GM12878 (cell line): ENCODE data around the gene ABCC4. TPM values are rescaled to one million over a fixed set of nuclear protein-coding genes. Genes with fewer than 3 reads are reported as not detected.

ENCODE experiments used
- ATAC-seq: fragments of 200-7000 bp; cut with Tn5 transposase; 3 replicates; pipeline ENCODE4 v1.9.1; 2020; ENCODE audit warnings: mild to moderate bottlenecking, moderate library complexity
- BruUV-seq: library from RNA; stranded (reverse); fragments of 400-500 nt; replicated peaks from 2 replicates; lab custom pipeline; 2021; lab: Mats Ljungman, UMichigan
- CTCF ChIA-PET: fragments of 300-600 bp; sonication (Branson Sonifier 250); formaldehyde crosslinking; extraction: SDS; loops from one replicate; lab custom pipeline; 2021; ENCODE audit warnings: inconsistent platforms; lab: Yijun Ruan, JAX
- POLR2A ChIA-PET: fragments of 350-600 bp; formaldehyde crosslinking; extraction: SDS; loops from one replicate; lab custom pipeline; 2021; ENCODE audit warnings: inconsistent platforms; lab: Charles Lee
- RAD21 ChIA-PET: fragments of 300-600 bp; sonication (Branson Sonifier 250); formaldehyde crosslinking; loops from one replicate; lab custom pipeline; 2023; ENCODE audit warnings: antibody characterized with exemption; ENCODE audit not compliant: unreplicated experiment; lab: Charles Lee
- SMC1A ChIA-PET: fragments of 300-600 bp; sonication (Branson Sonifier 250); formaldehyde crosslinking; loops from one replicate; lab custom pipeline; 2023; ENCODE audit not compliant: unreplicated experiment, uncharacterized antibody; lab: Charles Lee
- DNase-seq: peaks from one replicate; pipeline ENCODE4 v3.0.0-alpha.2; 2011; ENCODE audit warnings: low read depth, low spot score
- FAIRE-seq: peaks from 3 replicates; lab custom pipeline; 2011; peaks lifted over from hg19 to GRCh38; lab: Jason Lieb, UNC
- H2AFZ ChIP-seq: 2 replicates; pipeline ENCODE4 v1.6.0; 2011; ENCODE audit warnings: low read depth, low read length, control low read depth; ENCODE audit not compliant: control insufficient read depth
- H3K27ac ChIP-seq: 2 replicates; pipeline ENCODE4 v1.5.1; 2011; ENCODE audit warnings: control low read depth; ENCODE audit not compliant: control insufficient read depth, insufficient read depth
- H3K27me3 ChIP-seq, 2 experiments: replicated peaks in 1 of 2; 2 replicates each; pipeline versions ENCODE4 v1.6.0 to v1.6.1; 2011; ENCODE audit warnings: low read length in 1 of 2; ENCODE audit not compliant: control insufficient read depth in 2 of 2, insufficient read depth in 2 of 2
- H3K36me3 ChIP-seq, 2 experiments: 2 replicates each; pipeline ENCODE4 v1.5.1; 2011; ENCODE audit warnings: low read length in 1 of 2; ENCODE audit not compliant: control insufficient read depth in 2 of 2, insufficient read depth in 2 of 2
- H3K4me1 ChIP-seq: 2 replicates; pipeline ENCODE4 v1.6.1; 2011; ENCODE audit warnings: mild to moderate bottlenecking, low read length, moderate library complexity, mixed read lengths; ENCODE audit not compliant: control insufficient read depth, insufficient read depth
- H3K4me2 ChIP-seq: 2 replicates; pipeline ENCODE4 v1.6.0; 2011; ENCODE audit warnings: control low read depth; ENCODE audit not compliant: control insufficient read depth, insufficient read depth
- H3K4me3 ChIP-seq: fragments of 200-600 bp; sonication (generic); 2 replicates; pipeline ENCODE4 v1.5.1; 2016
- H3K79me2 ChIP-seq: 2 replicates; pipeline ENCODE4 v1.6.0; 2011; ENCODE audit warnings: low read length; ENCODE audit not compliant: control insufficient read depth, insufficient read depth
- H3K9ac ChIP-seq: 2 replicates; pipeline ENCODE4 v1.8.0; 2011; ENCODE audit warnings: low read length, control low read depth, mixed read lengths; ENCODE audit not compliant: control insufficient read depth, insufficient read depth
- H3K9me3 ChIP-seq: replicated peaks from 3 replicates; pipeline ENCODE4 v1.5.1; 2011; ENCODE audit warnings: mild to moderate bottlenecking, low read length; ENCODE audit not compliant: control insufficient read depth, insufficient read depth
- H4K20me1 ChIP-seq: 2 replicates; pipeline ENCODE4 v1.6.0; 2011; ENCODE audit not compliant: control insufficient read depth, insufficient read depth
- CEBPB ChIP-seq, 2 experiments: fragments of 150-350 bp in 1 of 2; IDR thresholded peaks; 2 replicates each; pipeline ENCODE4 v1.6.1; 2012 to 2014; ENCODE audit warnings: low read depth in 2 of 2, low read length in 2 of 2, borderline replicate concordance in 1 of 2, inconsistent platforms in 1 of 2
- CHD1 ChIP-seq: IDR thresholded peaks from 2 replicates; pipeline ENCODE4 v1.6.1; 2012; ENCODE audit warnings: low read depth, low read length, improper control_type of control experiment
- E2F4 ChIP-seq: IDR thresholded peaks from 2 replicates; pipeline ENCODE4 v1.6.1; 2012; ENCODE audit warnings: low read depth, low read length, improper control_type of control experiment
- EP300 ChIP-seq, 2 experiments: fragments of 150-350 bp in 1 of 2; IDR thresholded peaks; 2 replicates each; pipeline ENCODE4 v1.6.1; 2011 to 2012; ENCODE audit warnings: low read depth in 2 of 2, low read length in 2 of 2, borderline replicate concordance in 1 of 2, improper control_type of control experiment in 1 of 2, inconsistent platforms in 1 of 2; ENCODE audit not compliant: control insufficient read depth in 1 of 2
- GATAD2B ChIP-seq: fragments of 450-650 bp; conservative IDR thresholded peaks from 2 replicates; pipeline ENCODE4 v1.6.1; 2017; ENCODE audit warnings: low read depth, mild to moderate bottlenecking, moderate library complexity
- HDAC2 ChIP-seq: fragments of 200-600 bp; sonication (generic); IDR thresholded peaks from 2 replicates; pipeline ENCODE4 v1.6.1; 2017
- NFXL1 ChIP-seq: fragments of 450-650 bp; IDR thresholded peaks from 2 replicates; pipeline ENCODE4 v1.6.1; 2017; ENCODE audit warnings: antibody characterized with exemption, mild to moderate bottlenecking, borderline replicate concordance
- WGBS: methylation state at CpG from one replicate; pipeline ENCODE4 v1.1.6; 2016; ENCODE audit warnings: low lambda C conversion rate; ENCODE audit not compliant: insufficient replicate concordance, insufficient coverage; ENCODE audit errors: missing lambda C conversion rate; 5-methylcytosine and 5-hydroxymethylcytosine counted together
- in situ Hi-C: fragments of 300-500 bp; cut with MboI; formaldehyde crosslinking; loops from 9 replicates; pipeline ENCODE4 v1.14.3; 2018; ENCODE audit warnings: mixed read lengths
- intact Hi-C: fragments of 100-400 bp; cut with micrococcal nuclease; formaldehyde crosslinking; loops from one replicate; pipeline ENCODE4 v1.14.2; 2022; ENCODE audit not compliant: unreplicated experiment
- polyA plus RNA-seq, 11 experiments: library from polyadenylated mRNA; depleted of rRNA in 4 of 11; unstranded in 6 of 11; stranded (reverse) in 5 of 11; fragments of >200 nt; fragmentation: Nextera tagmentation in 4 of 11; fragmentation: Illumina TruSeq in 1 of 11; extraction: Ambion mirVana in 4 of 11; extraction: Trizol in 1 of 11; gene quantifications; 1 replicate in 1 of 11; 2 replicates in 10 of 11; pipeline versions ENCODE4 v1.2.1 to v1.2.3, GENCODE V29; 2011 to 2016; ENCODE audit warnings: inconsistent platforms in 2 of 11, missing spikeins in 2 of 11, low read depth in 1 of 11
- total RNA-seq, 4 experiments: library from RNA; depleted of rRNA in 3 of 4; stranded (reverse); fragments of >200 nt in 3 of 4; fragmentation: Illumina TruSeq in 1 of 4; extraction: Trizol in 1 of 4; gene quantifications; 2 replicates each; pipeline versions ENCODE4 v1.2.1 to v1.2.3, GENCODE V29; 2013 to 2021

Gene ABCC4
- total and polyA plus RNA-seq, 10 of the 15 experiments (the other 5 are each of a cell fraction or from before 2014, with no cell fraction given), result 7.2 to 44.4 (median 24.1) TPM

- SMC1A ChIA-PET, result interaction anchor here (0.7 to 1.2 kb wide), 2 partner anchors 109 to 144 kb away, joined by 3 read pairs; no protein-coding TSS in a partner anchor
Measured at GRCh38 chr13:95237310-95237870, 63.9 kb downstream of the ABCC4 start.

More at GRCh38 chr13:95237310-95237870, 63.9 kb downstream of the ABCC4 start:
- peaks cover 6 to 14% of the 10 kb centered on the region in 2 experiments; a peak in 3 of 4 replicates for H3K36me3 ChIP-seq
- peaks cover 39% of the 10 kb centered on the region for H3K4me1 ChIP-seq
- peaks cover 22% of the 10 kb centered on the region for H3K79me2 ChIP-seq
- no peak overlapping the region for H3K4me3 ChIP-seq
- no peak overlapping the region for H3K4me2 ChIP-seq
- H3K9ac ChIP-seq, result no peak overlapping the region
- BruUV-seq, result no TSS peak
- FAIRE-seq, result no peak
- no peak for ATAC-seq
- TF ChIP-seq CHD1, result no peak
- no peak for TF ChIP-seq HDAC2
- no peak for TF ChIP-seq GATAD2B
- no peak for TF ChIP-seq E2F4
- no peak for TF ChIP-seq EP300 (IDR thresholded peaks at IDR 0.05; ENCODE audit: borderline replicate concordance in 1 of 2, control insufficient read depth in 1 of 2, low read depth in 2 of 2, low read length in 2 of 2)
- no peak for TF ChIP-seq CEBPB (IDR thresholded peaks at IDR 0.05; ENCODE audit: borderline replicate concordance in 1 of 2, low read depth in 2 of 2, low read length in 2 of 2)
- TF ChIP-seq NFXL1, result no peak
- no peaks in the 10 kb centered on the region for H4K20me1 ChIP-seq
- intact Hi-C loops, result no loop called here
- no peak for DNase-seq
- no peak overlapping the region for H3K27ac ChIP-seq
- 92% methylated on average over 7 of the region's 7 CpGs for WGBS
- ChIA-PET CTCF (interaction anchor here (1.5 to 1.7 kb wide), 2 partner anchors 22 to 62 kb away, joined by 3 to 10 read pairs; no protein-coding TSS in a partner anchor), POLR2A (interaction anchor here (1.3 to 1.7 kb wide), 2 partner anchors 11 to 14 kb away, joined by 3 to 4 read pairs; no protein-coding TSS in a partner anchor), RAD21 (interaction anchor here (5.4 kb wide), 1 partner anchor 13 kb away, joined by 55 read pairs; no protein-coding TSS in a partner anchor)
- H3K27me3 ChIP-seq, result no peaks in the 10 kb centered on the region
- in situ Hi-C loops, result no loop called here
- H2AFZ ChIP-seq, result no peak overlapping the region
- H3K9me3 ChIP-seq, result no peaks in the 10 kb centered on the region
